GM23338 (cell line): ENCODE results near the gene SLC39A10. TPM values are rescaled to one million over a fixed set of nuclear protein-coding genes. Genes with fewer than 3 reads are reported as not detected.

Experiments used
- ATAC-seq: fragments of 200-7000 bp; cut with Tn5 transposase; 3 replicates; pipeline ENCODE4 v1.9.1; 2020
- DNase-seq: peaks from one replicate; pipeline ENCODE4 v3.0.0-alpha.2; 2015; ENCODE audit warnings: low spot score
- H2AFZ ChIP-seq: fragments of 200-600 bp; sonication (generic); 2 replicates; pipeline ENCODE4 v1.8.0; 2016; ENCODE audit warnings: antibody characterized with exemption, mild to moderate bottlenecking, moderate library complexity
- H3F3A ChIP-seq: fragments of 200-600 bp; sonication (generic); replicated peaks from 2 replicates; pipeline ENCODE4 v1.8.0; 2017; ENCODE audit warnings: antibody characterized with exemption, mixed run types, low read depth
- H3K27ac ChIP-seq: fragments of 200-600 bp; sonication (generic); 2 replicates; pipeline ENCODE4 v1.6.1; 2016; ENCODE audit warnings: low read depth
- H3K27me3 ChIP-seq: fragments of 200-600 bp; sonication (generic); 2 replicates; pipeline ENCODE4 v1.8.0; 2016; ENCODE audit warnings: mild to moderate bottlenecking, mixed run types, moderate library complexity; ENCODE audit not compliant: insufficient read depth
- H3K36me3 ChIP-seq: fragments of 200-600 bp; sonication (generic); 2 replicates; pipeline ENCODE4 v1.8.0; 2016; ENCODE audit warnings: mild to moderate bottlenecking; ENCODE audit not compliant: insufficient read depth
- H3K4me1 ChIP-seq: fragments of 200-600 bp; sonication (generic); 2 replicates; pipeline ENCODE4 v1.8.0; 2016; ENCODE audit warnings: mild to moderate bottlenecking, moderate library complexity; ENCODE audit not compliant: insufficient read depth
- H3K4me2 ChIP-seq: fragments of 200-600 bp; sonication (generic); 2 replicates; pipeline ENCODE4 v1.7.1; 2017; ENCODE audit warnings: mixed run types
- H3K4me3 ChIP-seq: fragments of 200-600 bp; sonication (generic); 2 replicates; pipeline ENCODE4 v1.6.1; 2016; ENCODE audit warnings: mixed run types
- H3K79me2 ChIP-seq: fragments of 200-600 bp; sonication (generic); replicated peaks from 2 replicates; pipeline ENCODE4 v1.8.0; 2017; ENCODE audit warnings: mild to moderate bottlenecking; ENCODE audit not compliant: insufficient read depth
- H3K9me2 ChIP-seq: fragments of 200-600 bp; sonication (generic); 2 replicates; pipeline ENCODE4 v1.8.0; 2017; ENCODE audit not compliant: insufficient read depth
- H4K20me1 ChIP-seq: fragments of 200-600 bp; sonication (generic); replicated peaks from 2 replicates; pipeline ENCODE4 v1.8.0; 2017; ENCODE audit warnings: mild to moderate bottlenecking; ENCODE audit not compliant: insufficient read depth
- H3K27ac Mint-ChIP-seq: 2 replicates; pipeline ENCODE4 v1.8.0; 2020; ENCODE audit warnings: inconsistent platforms, mild to moderate bottlenecking, moderate library complexity, mixed read lengths
- H3K27me3 Mint-ChIP-seq: 3 replicates; pipeline ENCODE4 v1.8.0; 2022; ENCODE audit warnings: low read depth, mild to moderate bottlenecking, moderate library complexity, mixed read lengths, inconsistent platforms; ENCODE audit not compliant: insufficient read depth, poor library complexity
- H3K36me3 Mint-ChIP-seq: 3 replicates; pipeline ENCODE4 v1.8.0; 2021; ENCODE audit warnings: low read depth, mild to moderate bottlenecking, inconsistent platforms, moderate library complexity, mixed read lengths
- H3K4me1 Mint-ChIP-seq: 3 replicates; pipeline ENCODE4 v1.8.0; 2020; ENCODE audit warnings: mild to moderate bottlenecking, inconsistent platforms, mixed read lengths
- H3K4me3 Mint-ChIP-seq: 3 replicates; pipeline ENCODE4 v1.8.0; 2021; ENCODE audit warnings: moderate library complexity, mild to moderate bottlenecking, inconsistent platforms, mixed read lengths
- H3K9me3 Mint-ChIP-seq: 3 replicates; pipeline ENCODE4 v1.8.0; 2020; ENCODE audit warnings: moderate library complexity, mild to moderate bottlenecking, inconsistent platforms, mixed read lengths
- CTCF ChIP-seq, 2 experiments: fragments of 200-600 bp in 1 of 2; sonication (generic) in 1 of 2; conservative IDR thresholded peaks; 2 replicates each; pipeline versions ENCODE4 v1.5.1 to v1.6.1; 2016 to 2017; ENCODE audit warnings: antibody characterized with exemption in 2 of 2, low read depth in 2 of 2, mild to moderate bottlenecking in 2 of 2, moderate library complexity in 1 of 2
- JUNB ChIP-seq: IDR thresholded peaks from one replicate; pipeline ENCODE4 v1.6.1; 2016; ENCODE audit warnings: antibody characterized with exemption; ENCODE audit not compliant: unreplicated experiment
- REST ChIP-seq: IDR thresholded peaks from one replicate; pipeline ENCODE4 v1.6.1; 2018; ENCODE audit warnings: antibody characterized with exemption; ENCODE audit not compliant: unreplicated experiment
- ZNF331 ChIP-seq: fragments of 250-450 bp; sonication (Bioruptor Pico); IDR thresholded peaks from 2 replicates; pipeline ENCODE4 v1.5.0; 2020; ENCODE audit warnings: low read depth, mild to moderate bottlenecking, moderate library complexity
- polyA plus RNA-seq: library from polyadenylated mRNA; unstranded; fragments of >200 nt; fragmentation: Nextera tagmentation; extraction: Ambion mirVana; gene quantifications from 2 replicates; pipeline ENCODE4 v1.2.1, GENCODE V29; 2016
- total RNA-seq: library from RNA; depleted of rRNA; stranded (reverse); fragments of >200 nt; shearing (Covaris generic); gene quantifications from 2 replicates; pipeline ENCODE4 v1.2.3, GENCODE V29; 2014

Gene SLC39A10
- total and polyA plus RNA-seq, 2 experiments from 2014 or later, result 261 to 356 TPM

GRCh38 chr2:195768431-195768830 lies 111.4 kb downstream of the SLC39A10 start (continued):
- TF ChIP-seq REST, result no peak
- no peak for TF ChIP-seq JUNB
- TF ChIP-seq CTCF (conservative IDR thresholded peaks at IDR 0.05; ENCODE audit: low read depth in 2 of 2), result no peak

- no peak overlapping the region for H3K4me3 Mint-ChIP-seq
- H2AFZ ChIP-seq, result no peak overlapping the region
- no peak overlapping the region for H3K27ac ChIP-seq
- H3K9me3 Mint-ChIP-seq, result peaks cover 4% of the 10 kb centered on the region; the same call in 2 of the 3 replicates
- H3K36me3 Mint-ChIP-seq, result peaks cover 7% of the 10 kb centered on the region; the same call in 2 of the 3 replicates
- no peaks in the 10 kb centered on the region for H3F3A ChIP-seq
- no peak for DNase-seq
- H3K27me3 ChIP-seq, result no peaks in the 10 kb centered on the region
- no peak overlapping the region for H3K4me2 ChIP-seq
- no peaks in the 10 kb centered on the region for H3K27me3 Mint-ChIP-seq
- H3K36me3 ChIP-seq, result no peaks in the 10 kb centered on the region
- no peaks in the 10 kb centered on the region for H4K20me1 ChIP-seq
- H3K79me2 ChIP-seq, result no peaks in the 10 kb centered on the region
- no peak overlapping the region for H3K4me3 ChIP-seq
- peaks cover 2% of the 10 kb centered on the region for H3K4me1 Mint-ChIP-seq
- peaks cover 6% of the 10 kb centered on the region; the same call in 1 of the 2 replicates for H3K4me1 ChIP-seq
- H3K27ac Mint-ChIP-seq, result no peak overlapping the region
- TF ChIP-seq ZNF331 (CRISPR knock-in tag) (no peak), REST (no peak)
- no peaks in the 10 kb centered on the region for H3K9me2 ChIP-seq
- no peak for ATAC-seq
Observed at GRCh38 chr2:195769975-195770374, 112.9 kb downstream of the SLC39A10 start.
